Body of pancreas (tissue), 4 donors: ENCODE results near the gene ZXDC. TPM values are rescaled to one million over a fixed set of nuclear protein-coding genes. Genes with fewer than 3 reads are reported as not detected.

Experiments used
- ATAC-seq: fragments of 150-250 bp; one replicate; pipeline ENCODE4 v1.9.1; 2016
- DNase-seq, 4 donors: peaks; one replicate each; pipeline ENCODE4 v3.0.0-alpha.2; 2019
- H3K27ac ChIP-seq, 4 donors: fragments of 200-600 bp; sonication (generic); 1 replicate in 3 of 4; 2 replicates in 1 of 4; pipeline versions ENCODE4 v1.5.1 to v1.6.1; 2016 to 2019; ENCODE audit warnings: mild to moderate bottlenecking in 1 of 4, mixed read lengths in 1 of 4, moderate library complexity in 1 of 4
- H3K27me3 ChIP-seq, 2 donors: fragments of 200-600 bp; sonication (generic); one replicate each; pipeline ENCODE4 v1.6.0; 2016; ENCODE audit warnings: mild to moderate bottlenecking in 1 of 2
- H3K36me3 ChIP-seq, 2 donors: fragments of 200-600 bp; sonication (generic); replicated peaks in 1 of 2; 2 replicates each; pipeline ENCODE4 v1.5.1; 2016; ENCODE audit warnings: low read depth in 2 of 2; ENCODE audit not compliant: insufficient read depth in 1 of 2
- H3K4me1 ChIP-seq: fragments of 200-600 bp; sonication (generic); one replicate; pipeline ENCODE4 v1.6.0; 2016
- H3K4me3 ChIP-seq, 2 donors: fragments of 200-600 bp; sonication (generic); 1 replicate in 1 of 2; 2 replicates in 1 of 2; pipeline ENCODE4 v1.5.1; 2016 to 2019
- H3K9me3 ChIP-seq, 3 donors: fragments of 200-600 bp; sonication (generic); 1 replicate in 2 of 3; 2 replicates in 1 of 3; pipeline ENCODE4 v1.5.1; 2016
- POLR2A ChIP-seq, 3 donors: fragments of 450-650 bp; IDR thresholded peaks; one replicate each; pipeline ENCODE4 v1.6.1; 2016; ENCODE audit warnings: antibody characterized with exemption in 3 of 3, mild to moderate bottlenecking in 2 of 3
- WGBS, 2 donors: methylation state at CpG; one replicate each; pipeline ENCODE4 v1.1.5; 2017; 5-methylcytosine and 5-hydroxymethylcytosine counted together
- intact Hi-C: fragments of 100-400 bp; cut with DNase I; formaldehyde crosslinking; loops from one replicate; pipeline ENCODE4 v1.15.1; 2023
- total RNA-seq, 2 donors: library from RNA; depleted of rRNA; stranded (reverse); fragments of >200 nt; gene quantifications; one replicate each; pipeline ENCODE4 v1.1.0, GENCODE V29; 2016
- TF ChIP-seq, protein P1 (sequence below), 7 experiments: fragments of 450-650 bp in 4 of 7; fragments of 200-600 bp in 3 of 7; sonication (generic) in 3 of 7; IDR thresholded peaks; one replicate each; pipeline ENCODE4 v1.5.1; 2016 to 2019; ENCODE audit warnings: antibody characterized with exemption in 7 of 7

ZXDC gene
- total RNA-seq, 2 donors from 2014 or later = 33.9 to 39.4 TPM

DNA sequence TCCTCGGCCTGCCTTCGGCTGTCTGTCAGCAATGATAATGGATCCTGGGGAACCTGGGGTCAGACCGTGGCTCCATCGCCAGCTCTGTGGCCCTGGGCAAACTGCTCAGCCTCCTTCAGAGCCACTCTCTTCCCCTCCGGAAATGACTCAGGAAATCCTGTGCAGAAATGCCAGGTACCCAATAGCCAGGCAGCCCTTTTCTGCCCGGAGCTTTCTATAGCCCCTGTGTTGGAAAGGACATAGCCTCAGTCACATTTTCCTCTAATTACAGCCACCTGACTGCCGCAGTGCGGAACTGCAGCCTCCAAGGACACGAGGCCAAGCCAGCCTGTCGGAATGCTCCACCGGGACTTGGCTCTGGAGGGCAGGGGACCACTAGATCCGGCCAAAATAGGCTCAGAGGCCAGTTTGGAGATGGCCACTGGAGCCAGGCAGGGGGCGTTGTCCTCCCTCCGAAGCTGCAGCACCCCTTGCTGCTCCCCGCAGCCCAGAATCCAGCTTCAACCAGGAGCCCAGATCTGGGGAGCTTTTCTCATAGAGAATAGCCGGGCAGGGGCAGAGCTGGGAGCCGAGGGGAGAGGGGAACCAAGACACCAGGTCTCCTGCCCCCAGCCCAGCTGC, 11.6 kb upstream of the ZXDC start:
- intact Hi-C loops = no loop called here

DNA sequence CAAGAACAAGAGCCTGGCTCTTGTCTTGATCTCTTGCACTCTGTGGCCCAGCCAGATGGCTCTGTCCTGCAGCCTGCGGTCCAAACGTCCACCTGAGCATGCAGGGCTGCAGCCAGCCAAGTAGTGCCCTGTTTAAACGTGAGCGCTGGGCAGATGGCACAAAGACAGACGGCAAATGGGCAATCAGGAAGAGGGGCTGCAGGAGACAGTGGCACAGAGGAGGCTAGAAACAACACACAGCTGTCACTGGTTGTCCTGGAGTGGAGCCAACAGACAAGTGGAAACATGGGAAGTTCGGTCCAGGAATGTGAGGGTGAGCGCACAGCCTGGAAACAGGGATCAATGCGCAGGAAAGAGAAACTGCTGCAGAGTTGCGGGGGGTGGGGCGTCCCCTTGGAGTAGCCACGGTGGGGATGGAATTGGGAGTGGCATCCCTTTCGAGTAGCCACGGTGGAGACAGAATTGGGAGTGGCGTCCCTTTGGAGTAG, 10.7 kb upstream of the ZXDC start:
- 79 to 81% methylated on average over 12 to 14 of the region's 14 CpGs for WGBS, 2 donors
- Histone ChIP-seq H3K27me3 (no peaks in the 10 kb centered on the region), H3K4me3 (no peak overlapping the region), H3K4me1 (no peaks in the 10 kb centered on the region), H3K9me3 (no peaks in the 10 kb centered on the region), H3K36me3 (no peaks in the 10 kb centered on the region), H3K27ac (no peak overlapping the region)
- intact Hi-C loops = no loop called here
- ATAC-seq (no peak), DNase-seq (no peak)
- TF ChIP-seq, protein P1, sequence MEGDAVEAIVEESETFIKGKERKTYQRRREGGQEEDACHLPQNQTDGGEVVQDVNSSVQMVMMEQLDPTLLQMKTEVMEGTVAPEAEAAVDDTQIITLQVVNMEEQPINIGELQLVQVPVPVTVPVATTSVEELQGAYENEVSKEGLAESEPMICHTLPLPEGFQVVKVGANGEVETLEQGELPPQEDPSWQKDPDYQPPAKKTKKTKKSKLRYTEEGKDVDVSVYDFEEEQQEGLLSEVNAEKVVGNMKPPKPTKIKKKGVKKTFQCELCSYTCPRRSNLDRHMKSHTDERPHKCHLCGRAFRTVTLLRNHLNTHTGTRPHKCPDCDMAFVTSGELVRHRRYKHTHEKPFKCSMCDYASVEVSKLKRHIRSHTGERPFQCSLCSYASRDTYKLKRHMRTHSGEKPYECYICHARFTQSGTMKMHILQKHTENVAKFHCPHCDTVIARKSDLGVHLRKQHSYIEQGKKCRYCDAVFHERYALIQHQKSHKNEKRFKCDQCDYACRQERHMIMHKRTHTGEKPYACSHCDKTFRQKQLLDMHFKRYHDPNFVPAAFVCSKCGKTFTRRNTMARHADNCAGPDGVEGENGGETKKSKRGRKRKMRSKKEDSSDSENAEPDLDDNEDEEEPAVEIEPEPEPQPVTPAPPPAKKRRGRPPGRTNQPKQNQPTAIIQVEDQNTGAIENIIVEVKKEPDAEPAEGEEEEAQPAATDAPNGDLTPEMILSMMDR (IDR thresholded peaks at IDR 0.05) = no peak
- no peak for TF ChIP-seq POLR2A (IDR thresholded peaks at IDR 0.05)

More for the DNA sequence above, 11.6 kb upstream of the ZXDC start:
- no peaks in the 10 kb centered on the region for H3K9me3 ChIP-seq
- peak; percentile 44 for ATAC-seq
- 38 to 52% methylated on average over 6 to 17 of the region's 17 CpGs for WGBS, 2 donors
- no peak overlapping the region for H3K4me3 ChIP-seq
- H3K4me1 ChIP-seq = no peaks in the 10 kb centered on the region
- no peak for TF ChIP-seq POLR2A (IDR thresholded peaks at IDR 0.05)
- TF ChIP-seq, protein P1 (IDR thresholded peaks at IDR 0.05) = peak in 2 of 7 experiments; percentile 13 to 16
- peak in 2 of 4 donors; percentile 25 to 28 for DNase-seq
- no peaks in the 10 kb centered on the region for H3K36me3 ChIP-seq
- no peaks in the 10 kb centered on the region for H3K27me3 ChIP-seq
- H3K27ac ChIP-seq = no peak overlapping the region

DNA sequence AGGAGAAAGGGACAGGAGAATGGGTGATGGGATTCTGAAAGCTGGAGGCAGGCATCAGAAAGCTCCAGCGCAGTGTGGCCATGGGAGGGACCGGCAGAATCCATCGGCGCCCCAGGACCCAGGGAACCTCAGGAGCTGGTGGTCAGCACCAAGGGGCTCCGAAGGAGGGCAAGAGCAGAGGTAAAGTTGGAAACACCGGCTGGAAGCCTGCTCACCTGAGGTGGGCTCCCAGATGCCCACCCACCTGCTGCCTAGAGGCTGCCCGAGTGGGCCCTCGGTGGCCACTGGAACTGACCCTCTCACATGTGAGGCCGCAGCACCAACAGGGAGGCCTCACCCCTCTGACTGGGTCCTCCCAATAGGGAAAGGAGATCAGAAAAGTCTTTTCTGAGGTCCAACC, 10.3 kb upstream of the ZXDC start:
- intact Hi-C loops = no loop called here
- 92 to 93% methylated on average over 7 to 8 of the region's 9 CpGs for WGBS, 2 donors
- TF ChIP-seq, protein P1 (IDR thresholded peaks at IDR 0.05) = no peak
- no peak for TF ChIP-seq POLR2A (IDR thresholded peaks at IDR 0.05)
- Histone ChIP-seq H3K27me3 (no peaks in the 10 kb centered on the region), H3K4me3 (no peak overlapping the region), H3K4me1 (no peaks in the 10 kb centered on the region), H3K9me3 (no peaks in the 10 kb centered on the region), H3K27ac (no peak overlapping the region), H3K36me3 (no peaks in the 10 kb centered on the region)
- ATAC-seq (no peak), DNase-seq (no peak)

DNA sequence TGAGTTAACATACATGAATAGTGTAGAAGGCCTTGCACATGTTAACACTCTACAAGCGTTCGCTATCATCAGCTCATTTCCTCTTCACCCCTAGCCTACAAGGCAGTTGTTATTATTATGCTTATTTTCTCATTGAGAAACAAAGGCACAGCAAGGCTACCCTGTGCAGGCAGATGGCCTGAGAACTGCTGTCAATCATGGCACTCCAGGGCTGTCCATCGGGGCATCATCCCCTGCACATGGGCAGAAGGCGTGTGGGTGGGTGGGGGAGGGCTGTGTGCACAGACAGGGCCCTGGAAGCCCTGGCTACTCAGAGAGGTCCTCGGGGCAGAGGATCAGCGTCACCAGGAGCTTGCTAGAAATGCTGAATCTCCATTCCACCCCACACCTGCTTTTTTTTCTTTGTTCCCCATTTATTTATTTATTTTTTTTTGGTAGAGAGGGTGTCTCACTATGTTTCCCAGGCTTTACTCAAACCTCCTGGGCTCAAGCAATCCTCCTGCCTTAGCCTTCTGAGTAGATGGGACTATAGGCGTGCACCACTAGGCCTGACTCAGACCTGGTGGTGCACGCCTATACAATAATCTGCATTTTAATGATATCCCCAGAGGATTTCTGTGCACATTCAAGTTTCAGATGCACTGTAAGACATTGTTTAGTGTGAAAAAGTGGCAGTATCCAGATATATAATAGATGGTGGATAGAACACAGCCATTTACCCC, 9.6 kb upstream of the ZXDC start:
- no peaks in the 10 kb centered on the region for H3K4me1 ChIP-seq
- no peaks in the 10 kb centered on the region for H3K9me3 ChIP-seq
- H3K4me3 ChIP-seq = no peak overlapping the region
- H3K27me3 ChIP-seq = no peaks in the 10 kb centered on the region
- WGBS, 2 donors = 88% methylated on average over 8 of the region's 8 CpGs
- no peak for ATAC-seq
- no peak for DNase-seq
- intact Hi-C loops = no loop called here
- no peak overlapping the region for H3K27ac ChIP-seq
- H3K36me3 ChIP-seq = no peaks in the 10 kb centered on the region
- TF ChIP-seq POLR2A (IDR thresholded peaks at IDR 0.05) = no peak
- TF ChIP-seq, protein P1 (IDR thresholded peaks at IDR 0.05) = no peak
